Caco-2 (cell line): ENCODE data around the gene NBEAL1. TPM values are rescaled to one million over a fixed set of nuclear protein-coding genes. Genes with fewer than 3 reads are reported as not detected.

Experiments used
- BruUV-seq: library from RNA; stranded (reverse); fragments of 400-500 nt; replicated peaks from 2 replicates; lab custom pipeline; 2021; lab: Mats Ljungman, UMichigan
- CTCF ChIA-PET: fragments of 300-600 bp; sonication (Branson Sonifier 250); formaldehyde crosslinking; loops from one replicate; lab custom pipeline; 2022; ENCODE audit warnings: antibody characterized with exemption; lab: Charles Lee
- POLR2A ChIA-PET: fragments of 300-600 bp; sonication (Branson Sonifier 250); formaldehyde crosslinking; loops from one replicate; lab custom pipeline; 2022; ENCODE audit warnings: antibody characterized with exemption; lab: Charles Lee
- DNase-seq, 2 experiments: peaks; one replicate each; pipeline versions ENCODE4 v3.0.0 to v3.0.0-alpha.2; 2020 to 2022
- H3K27me3 ChIP-seq: replicated peaks from 2 replicates; pipeline ENCODE4 v1.6.0; 2011; ENCODE audit warnings: low read length; ENCODE audit not compliant: control insufficient read depth, insufficient read depth
- H3K36me3 ChIP-seq: 2 replicates; pipeline ENCODE4 v1.5.1; 2011; ENCODE audit warnings: low read length; ENCODE audit not compliant: control insufficient read depth, insufficient read depth
- H3K4me1 ChIP-seq: fragments of 250-450 bp; sonication (Bioruptor Pico); 2 replicates; pipeline ENCODE4 v1.5.1; 2020; ENCODE audit warnings: mild to moderate bottlenecking
- H3K4me3 ChIP-seq: 2 replicates; pipeline ENCODE4 v1.5.1; 2011; ENCODE audit warnings: low read depth, mild to moderate bottlenecking, control low read depth, low read length
- H3K9me3 ChIP-seq: fragments of 250-450 bp; sonication (Bioruptor Pico); 2 replicates; pipeline ENCODE4 v1.5.1; 2020; ENCODE audit warnings: mild to moderate bottlenecking, moderate library complexity
- H3K27ac Mint-ChIP-seq: one replicate; pipeline ENCODE4 v1.8.0; 2022; ENCODE audit warnings: mixed read lengths; ENCODE audit not compliant: unreplicated experiment
- H3K27me3 Mint-ChIP-seq: one replicate; pipeline ENCODE4 v1.8.0; 2022; ENCODE audit warnings: mixed read lengths; ENCODE audit not compliant: insufficient read depth, unreplicated experiment
- H3K36me3 Mint-ChIP-seq: one replicate; pipeline ENCODE4 v1.8.0; 2022; ENCODE audit warnings: mild to moderate bottlenecking, mixed read lengths; ENCODE audit not compliant: insufficient read depth, unreplicated experiment
- H3K4me1 Mint-ChIP-seq: one replicate; pipeline ENCODE4 v1.8.0; 2022; ENCODE audit warnings: low read depth, mixed read lengths; ENCODE audit not compliant: unreplicated experiment
- H3K4me3 Mint-ChIP-seq: one replicate; pipeline ENCODE4 v1.8.0; 2022; ENCODE audit warnings: mild to moderate bottlenecking, moderate library complexity, mixed read lengths; ENCODE audit not compliant: unreplicated experiment
- H3K9me3 Mint-ChIP-seq: one replicate; pipeline ENCODE4 v1.8.0; 2022; ENCODE audit warnings: mixed read lengths; ENCODE audit not compliant: unreplicated experiment
- CTCF ChIP-seq, 2 experiments: fragments of 200-600 bp in 1 of 2; IDR thresholded peaks; 1 replicate in 1 of 2; 2 replicates in 1 of 2; pipeline versions ENCODE4 v1.5.1 to v1.8.0; 2011 to 2022; ENCODE audit warnings: antibody characterized with exemption in 1 of 2, control low read depth in 1 of 2, inconsistent platforms in 1 of 2, low read depth in 1 of 2, low read length in 1 of 2, mild to moderate bottlenecking in 1 of 2, moderate library complexity in 1 of 2; ENCODE audit not compliant: insufficient read depth in 1 of 2, severe bottlenecking in 1 of 2, unreplicated experiment in 1 of 2
- intact Hi-C: fragments of 100-400 bp; cut with micrococcal nuclease; formaldehyde crosslinking; loops from one replicate; pipeline ENCODE4 v1.10.0; 2022; ENCODE audit not compliant: unreplicated experiment
- total RNA-seq: library from RNA; stranded (reverse); gene quantifications from 2 replicates; pipeline ENCODE4 v1.2.3, GENCODE V29; 2022

NBEAL1 gene
- total RNA-seq, 1 experiment from 2014 or later = 44.1 TPM

- peaks cover 42% of the 10 kb centered on the region for H3K36me3 Mint-ChIP-seq
- Histone ChIP-seq H3K27me3 (no peaks in the 10 kb centered on the region), H3K4me3 (no peak overlapping the region), H3K36me3 (no peaks in the 10 kb centered on the region), H3K9me3 (no peaks in the 10 kb centered on the region), H3K4me1 (no peaks in the 10 kb centered on the region)
- no peaks in the 10 kb centered on the region for H3K9me3 Mint-ChIP-seq
- intact Hi-C loops = no loop called here
- no peak overlapping the region for H3K27ac Mint-ChIP-seq
- ChIA-PET POLR2A (no interaction called here), CTCF (no interaction called here)
- no peaks in the 10 kb centered on the region for H3K4me1 Mint-ChIP-seq
- BruUV-seq = no TSS peak
- DNase-seq = no peak
- no peak overlapping the region for H3K4me3 Mint-ChIP-seq
- no peak for TF ChIP-seq CTCF (IDR thresholded peaks at IDR 0.05; ENCODE audit: insufficient read depth in 1 of 2, low read depth in 1 of 2, low read length in 1 of 2, severe bottlenecking in 1 of 2, unreplicated experiment in 1 of 2)
- H3K27me3 Mint-ChIP-seq = no peaks in the 10 kb centered on the region
Measured at GRCh38 chr2:203191961-203192360, 177.3 kb downstream of the NBEAL1 start.

GRCh38 chr2:203195331-203196036, 180.8 kb downstream of the NBEAL1 start:
- CTCF ChIA-PET = no interaction called here
- Mint-ChIP-seq H3K27ac (no peak overlapping the region), H3K9me3 (no peaks in the 10 kb centered on the region), H3K4me3 (no peak overlapping the region), H3K36me3 (peaks cover 46% of the 10 kb centered on the region), H3K27me3 (no peaks in the 10 kb centered on the region), H3K4me1 (no peaks in the 10 kb centered on the region)
- BruUV-seq = no TSS peak
- Histone ChIP-seq H3K9me3 (no peaks in the 10 kb centered on the region), H3K4me1 (no peaks in the 10 kb centered on the region), H3K27me3 (no peaks in the 10 kb centered on the region), H3K36me3 (no peaks in the 10 kb centered on the region), H3K4me3 (no peak overlapping the region)
- DNase-seq = no peak
- TF ChIP-seq CTCF (IDR thresholded peaks at IDR 0.05; ENCODE audit: insufficient read depth in 1 of 2, low read depth in 1 of 2, low read length in 1 of 2, severe bottlenecking in 1 of 2, unreplicated experiment in 1 of 2) = no peak
- POLR2A ChIA-PET = no interaction called here
- intact Hi-C loops = no loop called here

- Histone ChIP-seq H3K27me3 (no peaks in the 10 kb centered on the region), H3K4me1 (no peaks in the 10 kb centered on the region), H3K36me3 (peaks cover 2% of the 10 kb centered on the region), H3K9me3 (no peaks in the 10 kb centered on the region), H3K4me3 (no peak overlapping the region)
- no peak for TF ChIP-seq CTCF (IDR thresholded peaks at IDR 0.05; ENCODE audit: insufficient read depth in 1 of 2, low read depth in 1 of 2, low read length in 1 of 2, severe bottlenecking in 1 of 2, unreplicated experiment in 1 of 2)
- CTCF ChIA-PET = no interaction called here
- Mint-ChIP-seq H3K27ac (no peak overlapping the region), H3K9me3 (no peaks in the 10 kb centered on the region), H3K4me3 (no peak overlapping the region), H3K36me3 (peaks cover 34% of the 10 kb centered on the region), H3K27me3 (no peaks in the 10 kb centered on the region), H3K4me1 (no peaks in the 10 kb centered on the region)
- intact Hi-C loops = no loop called here
- POLR2A ChIA-PET = no interaction called here
- DNase-seq = no peak
- no TSS peak for BruUV-seq
Measured at GRCh38 chr2:203200866-203201265, 186.2 kb downstream of the NBEAL1 start.
